Peyer's patch (tissue), 4 donors: ENCODE results near the gene NFE2L1. TPM values are rescaled to one million over a fixed set of nuclear protein-coding genes. Genes with fewer than 3 reads are reported as not detected.

Experiments
- DNase-seq, 3 donors: peaks; one replicate each; pipeline ENCODE4 v3.0.0-alpha.2; 2017 to 2019
- H3K27ac ChIP-seq, 4 donors: fragments of 200-600 bp; sonication (generic); one replicate each; pipeline ENCODE4 v1.5.1; 2016 to 2019
- H3K27me3 ChIP-seq, 2 donors: fragments of 200-600 bp; sonication (generic); one replicate each; pipeline ENCODE4 v1.5.1; 2019
- H3K36me3 ChIP-seq, 3 donors: fragments of 200-600 bp; sonication (generic); one replicate each; pipeline ENCODE4 v1.5.1; 2016 to 2019
- H3K4me1 ChIP-seq, 4 donors: fragments of 200-600 bp; sonication (generic); one replicate each; pipeline ENCODE4 v1.5.1; 2016 to 2019
- H3K4me3 ChIP-seq, 4 donors: fragments of 200-600 bp; sonication (generic); 1 replicate in 3 of 4; 2 replicates in 1 of 4; pipeline ENCODE4 v1.5.1; 2016 to 2019; ENCODE audit warnings: mild to moderate bottlenecking in 1 of 4
- H3K9me3 ChIP-seq, 4 donors: fragments of 200-600 bp; sonication (generic); one replicate each; pipeline ENCODE4 v1.5.1; 2016 to 2019; ENCODE audit warnings: mild to moderate bottlenecking in 1 of 4
- POLR2A ChIP-seq, 2 donors: fragments of 450-650 bp; IDR thresholded peaks; one replicate each; pipeline ENCODE4 v1.5.1; 2017; ENCODE audit warnings: antibody characterized with exemption in 2 of 2, mild to moderate bottlenecking in 2 of 2, moderate library complexity in 2 of 2
- total RNA-seq, 4 donors: library from RNA; depleted of rRNA; stranded (reverse); fragments of >200 nt; gene quantifications; one replicate each; pipeline ENCODE4 v1.1.0, GENCODE V29; 2016
- TF ChIP-seq, protein P1 (sequence below), 6 experiments: fragments of 450-650 bp in 4 of 6; fragments of 200-600 bp in 2 of 6; sonication (generic) in 1 of 6; IDR thresholded peaks; one replicate each; pipeline ENCODE4 v1.5.1; 2017 to 2019; ENCODE audit warnings: antibody characterized with exemption in 6 of 6, mild to moderate bottlenecking in 3 of 6, moderate library complexity in 1 of 6

The NFE2L1 gene
- total RNA-seq, 4 donors from 2014 or later = 89.1 to 228 (median 217) TPM

DNA sequence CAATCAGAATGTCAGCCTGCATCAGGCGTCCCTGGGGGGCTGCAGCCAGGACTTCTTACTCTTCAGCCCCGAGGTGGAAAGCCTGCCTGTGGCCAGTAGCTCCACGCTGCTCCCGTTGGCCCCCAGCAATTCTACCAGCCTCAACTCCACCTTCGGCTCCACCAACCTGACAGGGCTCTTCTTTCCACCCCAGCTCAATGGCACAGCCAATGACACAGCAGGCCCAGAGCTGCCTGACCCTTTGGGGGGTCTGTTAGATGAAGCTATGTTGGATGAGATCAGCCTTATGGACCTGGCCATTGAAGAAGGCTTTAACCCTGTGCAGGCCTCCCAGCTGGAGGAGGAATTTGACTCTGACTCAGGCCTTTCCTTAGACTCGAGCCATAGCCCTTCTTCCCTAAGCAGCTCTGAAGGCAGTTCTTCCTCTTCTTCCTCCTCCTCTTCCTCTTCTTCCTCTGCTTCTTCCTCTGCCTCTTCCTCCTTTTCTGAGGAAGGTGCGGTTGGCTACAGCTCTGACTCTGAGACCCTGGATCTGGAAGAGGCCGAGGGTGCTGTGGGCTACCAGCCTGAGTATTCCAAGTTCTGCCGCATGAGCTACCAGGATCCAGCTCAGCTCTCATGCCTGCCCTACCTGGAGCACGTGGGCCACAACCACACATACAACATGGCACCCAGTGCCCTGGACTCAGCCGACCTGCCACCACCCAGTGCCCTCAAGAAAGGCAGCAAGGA lies 10.4 kb downstream of the NFE2L1 start:
- H3K27ac ChIP-seq = no peak overlapping the region
- H3K4me1 ChIP-seq = peaks cover 2 to 21% (median 16%) of the 10 kb centered on the region in 4 donors
- TF ChIP-seq POLR2A (IDR thresholded peaks at IDR 0.05) = no peak
- TF ChIP-seq, protein P1, sequence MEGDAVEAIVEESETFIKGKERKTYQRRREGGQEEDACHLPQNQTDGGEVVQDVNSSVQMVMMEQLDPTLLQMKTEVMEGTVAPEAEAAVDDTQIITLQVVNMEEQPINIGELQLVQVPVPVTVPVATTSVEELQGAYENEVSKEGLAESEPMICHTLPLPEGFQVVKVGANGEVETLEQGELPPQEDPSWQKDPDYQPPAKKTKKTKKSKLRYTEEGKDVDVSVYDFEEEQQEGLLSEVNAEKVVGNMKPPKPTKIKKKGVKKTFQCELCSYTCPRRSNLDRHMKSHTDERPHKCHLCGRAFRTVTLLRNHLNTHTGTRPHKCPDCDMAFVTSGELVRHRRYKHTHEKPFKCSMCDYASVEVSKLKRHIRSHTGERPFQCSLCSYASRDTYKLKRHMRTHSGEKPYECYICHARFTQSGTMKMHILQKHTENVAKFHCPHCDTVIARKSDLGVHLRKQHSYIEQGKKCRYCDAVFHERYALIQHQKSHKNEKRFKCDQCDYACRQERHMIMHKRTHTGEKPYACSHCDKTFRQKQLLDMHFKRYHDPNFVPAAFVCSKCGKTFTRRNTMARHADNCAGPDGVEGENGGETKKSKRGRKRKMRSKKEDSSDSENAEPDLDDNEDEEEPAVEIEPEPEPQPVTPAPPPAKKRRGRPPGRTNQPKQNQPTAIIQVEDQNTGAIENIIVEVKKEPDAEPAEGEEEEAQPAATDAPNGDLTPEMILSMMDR (IDR thresholded peaks at IDR 0.05) = no peak
- no peak overlapping the region for H3K4me3 ChIP-seq
- H3K9me3 ChIP-seq = no peaks in the 10 kb centered on the region
- no peaks in the 10 kb centered on the region for H3K27me3 ChIP-seq
- no peak for DNase-seq
- H3K36me3 ChIP-seq = peaks cover 0 to 98% (median 0%) of the 10 kb centered on the region in 3 donors

DNA sequence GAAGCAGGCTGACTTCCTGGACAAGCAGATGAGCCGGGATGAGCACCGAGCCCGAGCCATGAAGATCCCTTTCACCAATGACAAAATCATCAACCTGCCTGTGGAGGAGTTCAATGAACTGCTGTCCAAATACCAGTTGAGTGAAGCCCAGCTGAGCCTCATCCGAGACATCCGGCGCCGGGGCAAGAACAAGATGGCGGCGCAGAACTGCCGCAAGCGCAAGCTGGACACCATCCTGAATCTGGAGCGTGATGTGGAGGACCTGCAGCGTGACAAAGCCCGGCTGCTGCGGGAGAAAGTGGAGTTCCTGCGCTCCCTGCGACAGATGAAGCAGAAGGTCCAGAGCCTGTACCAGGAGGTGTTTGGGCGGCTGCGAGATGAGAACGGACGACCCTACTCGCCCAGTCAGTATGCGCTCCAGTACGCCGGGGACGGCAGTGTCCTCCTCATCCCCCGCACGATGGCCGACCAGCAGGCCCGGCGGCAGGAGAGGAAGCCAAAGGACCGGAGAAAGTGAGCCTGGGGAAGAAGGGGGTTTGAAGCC lies 11.0 kb downstream of the NFE2L1 start:
- DNase-seq = no peak
- H3K36me3 ChIP-seq = peaks cover 0 to 98% (median 0%) of the 10 kb centered on the region in 3 donors
- TF ChIP-seq, protein P1 (IDR thresholded peaks at IDR 0.05) = no peak
- TF ChIP-seq POLR2A (IDR thresholded peaks at IDR 0.05) = no peak
- no peak overlapping the region for H3K4me3 ChIP-seq
- no peaks in the 10 kb centered on the region for H3K27me3 ChIP-seq
- no peak overlapping the region for H3K27ac ChIP-seq
- peaks cover 0 to 15% (median 13%) of the 10 kb centered on the region in 4 donors for H3K4me1 ChIP-seq
- H3K9me3 ChIP-seq = no peaks in the 10 kb centered on the region

DNA sequence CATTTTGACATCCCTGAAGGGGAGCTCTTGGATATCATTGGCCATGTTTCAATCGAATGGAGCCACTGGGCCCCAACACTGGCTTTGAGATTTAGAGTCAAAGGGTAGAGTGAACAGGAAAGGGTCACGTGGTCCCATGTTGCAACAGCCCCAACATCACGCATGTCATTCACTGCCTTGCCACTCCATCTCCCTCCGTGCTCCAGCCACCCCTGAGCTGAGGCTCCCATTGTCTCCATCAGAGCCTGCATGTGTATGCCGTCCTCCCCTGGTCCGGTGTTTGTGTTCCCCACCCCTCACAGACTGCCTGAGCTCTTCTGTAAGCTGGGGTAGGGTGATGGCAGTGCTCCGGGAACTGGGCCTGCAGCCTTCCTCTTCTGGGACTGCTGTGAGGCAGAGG lies 12.1 kb downstream of the NFE2L1 start:
- DNase-seq = no peak
- no peak for TF ChIP-seq POLR2A (IDR thresholded peaks at IDR 0.05)
- TF ChIP-seq, protein P1 (IDR thresholded peaks at IDR 0.05) = no peak
- Histone ChIP-seq H3K9me3 (no peaks in the 10 kb centered on the region), H3K27ac (no peak overlapping the region), H3K27me3 (no peaks in the 10 kb centered on the region), H3K36me3 (peaks cover 0 to 99% (median 0%) of the 10 kb centered on the region in 3 donors), H3K4me1 (peaks cover 0 to 6% (median 3%) of the 10 kb centered on the region in 4 donors), H3K4me3 (no peak overlapping the region)

DNA sequence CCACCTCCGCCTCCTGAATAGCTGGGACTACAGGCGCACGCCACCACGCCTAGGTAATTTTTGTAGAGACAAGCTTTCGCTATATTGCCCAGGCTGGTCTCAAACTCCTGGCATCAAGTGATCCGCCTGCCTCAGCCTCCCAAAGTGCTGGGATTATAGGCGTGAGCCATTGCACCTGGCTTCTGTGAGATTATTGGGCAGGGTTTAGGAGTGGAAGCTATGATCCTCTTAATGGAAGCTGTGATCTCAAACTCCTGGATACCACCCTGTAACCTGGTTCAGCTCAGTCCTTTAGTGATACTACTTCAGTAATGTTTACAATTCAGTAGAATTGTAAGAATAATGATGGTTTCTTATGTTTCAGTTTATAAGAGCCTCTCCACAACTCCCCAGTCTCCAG lies 14.1 kb downstream of the NFE2L1 start:
- Histone ChIP-seq H3K4me1 (no peaks in the 10 kb centered on the region), H3K36me3 (peaks cover 0 to 98% (median 0%) of the 10 kb centered on the region in 3 donors), H3K9me3 (no peaks in the 10 kb centered on the region), H3K4me3 (no peak overlapping the region), H3K27me3 (no peaks in the 10 kb centered on the region), H3K27ac (no peak overlapping the region)
- DNase-seq = no peak
- TF ChIP-seq, protein P1 (IDR thresholded peaks at IDR 0.05) = no peak

DNA sequence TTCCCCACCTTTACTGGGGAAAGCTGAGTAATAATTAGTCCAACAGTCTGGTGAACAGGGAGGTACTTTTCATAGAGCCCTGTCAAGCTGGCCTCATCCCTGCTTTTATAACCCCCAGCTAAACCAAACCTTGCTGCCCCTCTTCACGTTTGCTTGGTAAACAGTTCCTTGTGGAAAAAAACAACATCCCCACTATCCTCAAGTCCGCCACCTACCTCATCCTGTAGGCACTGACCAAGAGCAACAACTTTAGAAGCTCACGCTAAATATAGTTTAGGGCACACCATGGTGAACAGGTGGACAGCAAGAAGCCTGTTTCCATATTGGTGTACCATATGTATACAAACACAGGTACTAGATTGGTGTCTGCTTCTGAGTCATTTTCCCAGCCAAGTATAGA lies 16.5 kb downstream of the NFE2L1 start:
- H3K9me3 ChIP-seq = no peaks in the 10 kb centered on the region
- no peak for DNase-seq
- no peaks in the 10 kb centered on the region for H3K4me1 ChIP-seq
- no peak overlapping the region for H3K27ac ChIP-seq
- TF ChIP-seq, protein P1 (IDR thresholded peaks at IDR 0.05) = no peak
- no peak for TF ChIP-seq POLR2A (IDR thresholded peaks at IDR 0.05)
- no peak overlapping the region for H3K4me3 ChIP-seq
- H3K27me3 ChIP-seq = no peaks in the 10 kb centered on the region
- peaks cover 0 to 90% (median 0%) of the 10 kb centered on the region in 3 donors for H3K36me3 ChIP-seq
